Activated B cell treated with CpG ODN at 0.5 μM for 24 hours (primary cell): ENCODE results near the gene SHC3. TPM values are rescaled to one million over a fixed set of nuclear protein-coding genes. Genes with fewer than 3 reads are reported as not detected.

Experiments used
- ATAC-seq: fragments of 200-7000 bp; cut with Tn5 transposase; one replicate; pipeline ENCODE4 v1.10.0; 2021; ENCODE audit warnings: low read depth, mild to moderate bottlenecking, moderate library complexity
- CTCF ChIA-PET: fragments of 350-600 bp; sonication (Branson Sonifier 250); formaldehyde crosslinking; loops from one replicate; lab custom pipeline; 2021; ENCODE audit warnings: antibody characterized with exemption; lab: Charles Lee
- POLR2A ChIA-PET: fragments of 350-600 bp; sonication (Branson Sonifier 250); formaldehyde crosslinking; loops from one replicate; lab custom pipeline; 2021; ENCODE audit warnings: antibody characterized with exemption; lab: Charles Lee
- DNase-seq: peaks from one replicate; pipeline ENCODE4 v3.0.0; 2022
- H3K27ac Mint-ChIP-seq: one replicate; pipeline ENCODE4 v1.8.0; 2020; ENCODE audit warnings: mixed read lengths
- H3K27me3 Mint-ChIP-seq: one replicate; pipeline ENCODE4 v1.8.0; 2021; ENCODE audit warnings: mixed read lengths
- H3K36me3 Mint-ChIP-seq: one replicate; pipeline ENCODE4 v1.8.0; 2021; ENCODE audit warnings: low read depth, mixed read lengths
- H3K4me1 Mint-ChIP-seq: one replicate; pipeline ENCODE4 v1.8.0; 2021; ENCODE audit warnings: mixed read lengths
- H3K4me3 Mint-ChIP-seq: one replicate; pipeline ENCODE4 v1.8.0; 2020; ENCODE audit warnings: mild to moderate bottlenecking, mixed read lengths
- H3K9me3 Mint-ChIP-seq: one replicate; pipeline ENCODE4 v1.8.0; 2020; ENCODE audit warnings: mixed read lengths
- CTCF ChIP-seq: fragments of 200-600 bp; IDR thresholded peaks from one replicate; pipeline ENCODE4 v1.8.0; 2022; ENCODE audit warnings: antibody characterized with exemption, mild to moderate bottlenecking
- intact Hi-C: fragments of 100-400 bp; cut with micrococcal nuclease; formaldehyde crosslinking; loops from one replicate; pipeline ENCODE4 v1.15.1; 2024
- total RNA-seq: library from RNA; stranded (reverse); gene quantifications from 2 replicates; pipeline ENCODE4 v1.2.3, GENCODE V29; 2022

The SHC3 gene
- total RNA-seq, 1 donor from 2014 or later: not detected

GRCh38 chr9:89173072-89173471, 5.5 kb downstream of the SHC3 start:
- POLR2A ChIA-PET: no interaction called here

GRCh38 chr9:89172398-89172797, 6.2 kb downstream of the SHC3 start:
- no peak for TF ChIP-seq CTCF
- Mint-ChIP-seq H3K9me3 (no peaks in the 10 kb centered on the region), H3K4me1 (no peaks in the 10 kb centered on the region), H3K4me3 (no peak overlapping the region), H3K36me3 (no peaks in the 10 kb centered on the region), H3K27me3 (peaks cover 27% of the 10 kb centered on the region), H3K27ac (no peak overlapping the region)
- ATAC-seq: no peak
- DNase-seq: no peak
- ChIA-PET CTCF (no interaction called here), POLR2A (no interaction called here)
- intact Hi-C loops: no loop called here

More at GRCh38 chr9:89173072-89173471, 5.5 kb downstream of the SHC3 start:
- DNase-seq (no peak), ATAC-seq (no peak)
- CTCF ChIA-PET: no interaction called here
- H3K4me1 Mint-ChIP-seq: no peaks in the 10 kb centered on the region
- H3K27ac Mint-ChIP-seq: no peak overlapping the region
- no peaks in the 10 kb centered on the region for H3K9me3 Mint-ChIP-seq
- no peak for TF ChIP-seq CTCF
- H3K36me3 Mint-ChIP-seq: no peaks in the 10 kb centered on the region
- peaks cover 27% of the 10 kb centered on the region for H3K27me3 Mint-ChIP-seq
- no peak overlapping the region for H3K4me3 Mint-ChIP-seq
- intact Hi-C loops: no loop called here

GRCh38 chr9:89171693-89172092, 6.9 kb downstream of the SHC3 start:
- Mint-ChIP-seq H3K4me1 (no peaks in the 10 kb centered on the region), H3K36me3 (no peaks in the 10 kb centered on the region), H3K9me3 (no peaks in the 10 kb centered on the region), H3K27ac (no peak overlapping the region), H3K4me3 (no peak overlapping the region), H3K27me3 (peaks cover 21% of the 10 kb centered on the region)
- no peak for TF ChIP-seq CTCF
- intact Hi-C loops: no loop called here
- DNase-seq (no peak), ATAC-seq (no peak)
- ChIA-PET CTCF (no interaction called here), POLR2A (no interaction called here)

- peaks cover 20% of the 10 kb centered on the region for H3K27me3 Mint-ChIP-seq
- ChIA-PET CTCF (no interaction called here), POLR2A (no interaction called here)
- H3K4me1 Mint-ChIP-seq: no peaks in the 10 kb centered on the region
- no peaks in the 10 kb centered on the region for H3K9me3 Mint-ChIP-seq
- TF ChIP-seq CTCF: no peak
- no peak overlapping the region for H3K27ac Mint-ChIP-seq
- H3K4me3 Mint-ChIP-seq: no peak overlapping the region
- DNase-seq (no peak), ATAC-seq (no peak)
- H3K36me3 Mint-ChIP-seq: no peaks in the 10 kb centered on the region
- intact Hi-C loops: no loop called here
Observed at GRCh38 chr9:89171231-89171630, 7.4 kb downstream of the SHC3 start.

- intact Hi-C loops: no loop called here
- no peak for DNase-seq
- CTCF ChIA-PET: no interaction called here
Observed at GRCh38 chr9:89168901-89169813, 9.5 kb downstream of the SHC3 start.

More at GRCh38 chr9:89168901-89169813, 9.5 kb downstream of the SHC3 start:
- Mint-ChIP-seq H3K4me1 (no peaks in the 10 kb centered on the region), H3K27ac (no peak overlapping the region), H3K27me3 (peaks cover 15% of the 10 kb centered on the region), H3K4me3 (no peak overlapping the region), H3K36me3 (no peaks in the 10 kb centered on the region), H3K9me3 (no peaks in the 10 kb centered on the region)
- POLR2A ChIA-PET: no interaction called here
- TF ChIP-seq CTCF: no peak
- no peak for ATAC-seq
